ENCODE data around the gene TMEM198.

TMEM198 gene

GRCh38 chr2:219563271-219563928 lies 19.6 kb downstream of the TMEM198 start:
- DNase-seq, result no peak

DNA sequence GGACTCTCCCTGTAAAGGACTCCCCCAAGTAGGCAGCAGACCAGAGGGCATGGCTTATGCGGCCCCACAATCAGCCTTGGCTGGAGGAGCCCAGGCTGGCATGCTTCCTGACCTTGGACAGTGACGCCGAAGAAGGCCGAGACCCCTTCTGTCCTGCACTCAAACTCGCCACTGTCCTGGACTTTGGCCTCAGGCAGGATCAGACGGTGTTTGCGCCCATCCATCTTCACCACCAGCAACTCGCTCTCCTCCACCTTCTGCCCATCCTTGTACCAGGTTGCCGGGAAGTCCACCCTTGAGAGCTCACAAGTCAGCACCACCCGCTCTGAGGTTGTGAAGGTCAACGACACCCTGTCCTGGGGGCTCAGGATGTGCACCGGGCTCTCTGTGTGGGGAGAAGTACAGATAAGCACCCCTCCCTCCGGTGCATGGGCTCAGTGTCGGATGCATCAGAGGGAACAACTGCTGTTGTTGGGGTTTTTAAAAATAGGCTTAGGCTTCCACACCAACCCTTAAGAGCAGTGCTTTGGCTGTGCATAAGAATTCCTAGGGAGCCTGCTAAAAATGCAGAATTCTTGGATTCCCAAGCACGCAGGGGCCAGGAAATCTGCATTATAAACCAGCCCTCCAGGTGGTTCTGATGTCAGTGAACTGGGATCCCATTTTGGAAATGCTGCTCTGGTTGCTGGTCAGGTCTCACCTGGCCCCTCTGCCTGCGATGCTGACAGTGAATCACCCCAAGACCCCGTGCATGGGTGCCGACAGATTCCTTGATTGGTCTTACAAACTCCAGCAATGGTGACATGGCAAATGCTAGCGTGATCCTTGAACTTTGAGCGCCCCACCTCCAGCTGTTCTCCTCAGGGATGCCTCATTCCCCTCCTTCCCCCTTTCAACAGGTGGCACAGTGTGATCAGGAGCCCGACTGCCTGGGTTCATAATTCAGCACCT lies 21.6 kb downstream of the TMEM198 start:
- no peak for DNase-seq

DNA sequence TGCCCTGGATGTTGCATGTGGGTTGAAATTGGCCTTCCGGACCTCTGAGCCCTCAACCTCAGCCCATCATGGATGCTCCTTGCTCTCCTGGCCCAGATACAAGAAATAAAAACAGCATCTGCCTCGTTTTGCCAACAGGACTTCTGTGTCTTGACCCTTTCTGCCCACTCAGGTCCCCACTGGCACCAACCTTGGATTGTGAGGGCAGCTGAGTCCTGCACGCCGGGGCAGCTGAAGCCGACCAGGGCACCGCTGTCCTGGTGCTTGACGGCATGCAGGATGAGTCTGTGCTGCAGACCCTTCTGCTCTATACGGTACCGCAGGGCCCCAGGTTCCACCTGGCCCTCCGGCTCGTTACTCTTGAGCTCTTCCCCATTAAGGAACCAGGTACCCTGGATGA lies 22.8 kb downstream of the TMEM198 start:
- DNase-seq, result no peak

- DNase-seq, result no peak
Measured at GRCh38 chr2:219567131-219567530, 23.3 kb downstream of the TMEM198 start.

GRCh38 chr2:219567791-219568361 lies 24.0 kb downstream of the TMEM198 start:
- no peak for DNase-seq

GRCh38 chr2:219569041-219569440 lies 25.2 kb downstream of the TMEM198 start:
- no peak for DNase-seq

DNA sequence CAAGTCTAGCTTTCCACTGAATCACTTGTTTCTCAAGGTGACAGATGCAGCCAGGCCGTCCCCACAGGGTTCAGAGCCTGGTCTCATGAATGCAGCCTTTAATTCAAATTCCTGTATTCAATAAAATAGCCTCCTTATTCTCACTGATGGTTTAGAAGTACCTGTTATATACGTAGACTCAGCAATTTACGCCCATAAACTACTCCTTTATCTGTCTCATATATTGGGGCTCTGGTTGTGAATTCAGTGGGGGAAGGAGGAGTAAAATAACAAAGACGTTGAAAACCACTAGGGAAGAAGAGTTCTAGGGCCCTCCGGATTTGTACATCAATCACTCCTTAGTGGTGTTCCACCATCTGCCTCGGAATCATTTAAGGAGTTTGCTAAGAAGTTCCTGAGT lies 25.8 kb downstream of the TMEM198 start:
- DNase-seq, result no peak

DNA sequence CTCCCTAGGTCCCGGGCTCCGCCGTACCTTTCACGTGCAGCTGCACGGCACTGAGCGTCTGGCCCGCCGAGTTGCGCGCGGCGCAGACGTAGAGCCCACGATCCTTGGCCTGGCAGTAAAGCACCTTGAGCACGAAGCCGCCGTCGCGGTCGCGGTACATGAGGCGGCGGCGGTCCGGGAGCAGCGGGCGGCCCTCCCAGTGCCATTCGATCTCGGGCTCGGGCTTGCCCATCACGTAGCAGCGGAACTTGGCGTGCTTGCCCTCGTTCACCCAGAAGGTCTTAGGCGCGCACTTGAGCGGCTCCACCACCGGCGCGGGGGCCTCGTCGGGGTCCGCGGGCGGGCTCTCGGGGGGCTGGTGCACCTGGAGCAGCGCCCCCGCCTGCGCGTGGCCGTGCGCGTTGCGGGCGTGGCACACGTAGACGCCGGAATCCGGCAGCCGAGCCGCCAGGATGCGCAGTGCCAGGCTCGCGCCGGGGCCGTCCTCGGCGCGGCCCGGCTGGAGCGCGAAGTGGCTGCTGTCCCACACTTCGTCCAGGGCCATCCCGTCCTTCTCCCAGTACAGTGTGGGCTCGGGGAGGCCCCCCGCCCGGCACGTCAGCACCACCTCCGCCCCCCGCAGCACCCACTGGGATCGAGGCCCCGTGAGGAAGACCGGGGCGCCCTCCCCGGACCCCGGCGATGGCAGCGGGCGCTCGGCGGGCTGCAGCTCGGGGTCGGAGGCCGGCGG lies 26.5 kb downstream of the TMEM198 start:
- no peak for DNase-seq

DNA sequence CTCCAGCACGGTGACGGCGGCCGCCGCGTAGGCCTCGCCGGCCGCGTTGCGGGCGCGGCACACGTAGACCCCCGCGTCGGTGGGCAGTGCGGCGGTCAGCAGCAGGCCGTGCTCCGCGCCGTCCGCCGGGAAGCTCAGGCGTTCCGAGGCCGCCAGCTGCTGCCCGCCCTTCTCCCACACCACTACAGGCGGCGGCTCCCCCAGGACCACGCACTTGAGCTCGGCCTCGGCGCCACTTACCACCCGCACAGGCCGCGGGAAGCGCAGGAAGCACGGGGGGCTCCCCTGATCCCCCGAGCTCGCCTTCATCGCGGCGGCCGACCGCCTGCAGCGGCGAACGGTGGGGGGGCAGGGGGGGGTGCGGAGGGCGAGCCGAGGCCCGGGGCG lies 27.1 kb downstream of the TMEM198 start:
- no peak for DNase-seq

- peak; percentile 83 for DNase-seq
Measured at GRCh38 chr2:219571311-219572236, 27.7 kb downstream of the TMEM198 start, which contains the start of gene OBSL1. Gene OBSL1 (minus strand): TSS chr2:219571539. CDS start chr2:219571232, 307 bp downstream.

GRCh38 chr2:219572237-219573001 lies 28.6 kb downstream of the TMEM198 start, which contains the start of gene INHA:
Gene INHA (plus strand): TSS chr2:219572310. CDS start chr2:219572375, 65 bp downstream.
- DNase-seq, result no peak

DNA sequence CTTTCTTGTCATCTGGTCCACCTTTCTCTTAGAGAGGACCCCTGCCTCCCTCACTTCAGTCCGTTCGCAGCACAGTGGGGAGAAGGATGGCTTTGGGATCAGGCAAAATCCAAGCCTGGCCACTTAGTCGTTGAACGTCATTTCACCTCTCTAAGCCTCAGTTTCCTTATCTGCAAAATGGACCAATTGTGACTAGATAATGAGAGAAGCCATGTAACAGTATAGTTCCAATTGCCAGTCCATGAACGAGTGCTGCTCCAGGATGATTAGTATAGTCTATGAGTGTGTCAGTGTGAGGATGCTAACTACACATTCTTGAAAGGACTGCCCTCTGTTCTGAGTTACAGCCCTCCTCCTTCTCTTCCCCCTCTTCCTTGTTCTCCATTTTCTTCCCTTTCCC lies 29.3 kb downstream of the TMEM198 start:
- no peak for DNase-seq

DNA sequence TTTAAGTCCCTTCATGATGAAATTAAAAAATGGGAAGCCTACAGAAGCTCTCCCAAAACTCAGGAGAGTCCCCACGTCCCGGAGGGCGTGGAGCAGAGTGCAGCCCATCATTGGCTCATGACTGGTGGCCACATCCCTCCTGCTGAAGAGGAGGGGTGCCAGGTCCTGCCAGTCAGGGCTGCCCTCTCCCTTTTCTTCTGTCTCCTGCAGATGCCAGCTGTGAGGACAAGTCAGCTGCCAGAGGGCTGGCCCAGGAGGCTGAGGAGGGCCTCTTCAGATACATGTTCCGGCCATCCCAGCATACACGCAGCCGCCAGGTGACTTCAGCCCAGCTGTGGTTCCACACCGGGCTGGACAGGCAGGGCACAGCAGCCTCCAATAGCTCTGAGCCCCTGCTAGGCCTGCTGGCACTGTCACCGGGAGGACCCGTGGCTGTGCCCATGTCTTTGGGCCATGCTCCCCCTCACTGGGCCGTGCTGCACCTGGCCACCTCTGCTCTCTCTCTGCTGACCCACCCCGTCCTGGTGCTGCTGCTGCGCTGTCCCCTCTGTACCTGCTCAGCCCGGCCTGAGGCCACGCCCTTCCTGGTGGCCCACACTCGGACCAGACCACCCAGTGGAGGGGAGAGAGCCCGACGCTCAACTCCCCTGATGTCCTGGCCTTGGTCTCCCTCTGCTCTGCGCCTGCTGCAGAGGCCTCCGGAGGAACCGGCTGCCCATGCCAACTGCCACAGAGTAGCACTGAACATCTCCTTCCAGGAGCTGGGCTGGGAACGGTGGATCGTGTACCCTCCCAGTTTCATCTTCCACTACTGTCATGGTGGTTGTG lies 30.9 kb downstream of the TMEM198 start:
- DNase-seq, result no peak

GRCh38 chr2:219575566-219576504 lies 32.0 kb downstream of the TMEM198 start:
- DNase-seq, result no peak

DNA sequence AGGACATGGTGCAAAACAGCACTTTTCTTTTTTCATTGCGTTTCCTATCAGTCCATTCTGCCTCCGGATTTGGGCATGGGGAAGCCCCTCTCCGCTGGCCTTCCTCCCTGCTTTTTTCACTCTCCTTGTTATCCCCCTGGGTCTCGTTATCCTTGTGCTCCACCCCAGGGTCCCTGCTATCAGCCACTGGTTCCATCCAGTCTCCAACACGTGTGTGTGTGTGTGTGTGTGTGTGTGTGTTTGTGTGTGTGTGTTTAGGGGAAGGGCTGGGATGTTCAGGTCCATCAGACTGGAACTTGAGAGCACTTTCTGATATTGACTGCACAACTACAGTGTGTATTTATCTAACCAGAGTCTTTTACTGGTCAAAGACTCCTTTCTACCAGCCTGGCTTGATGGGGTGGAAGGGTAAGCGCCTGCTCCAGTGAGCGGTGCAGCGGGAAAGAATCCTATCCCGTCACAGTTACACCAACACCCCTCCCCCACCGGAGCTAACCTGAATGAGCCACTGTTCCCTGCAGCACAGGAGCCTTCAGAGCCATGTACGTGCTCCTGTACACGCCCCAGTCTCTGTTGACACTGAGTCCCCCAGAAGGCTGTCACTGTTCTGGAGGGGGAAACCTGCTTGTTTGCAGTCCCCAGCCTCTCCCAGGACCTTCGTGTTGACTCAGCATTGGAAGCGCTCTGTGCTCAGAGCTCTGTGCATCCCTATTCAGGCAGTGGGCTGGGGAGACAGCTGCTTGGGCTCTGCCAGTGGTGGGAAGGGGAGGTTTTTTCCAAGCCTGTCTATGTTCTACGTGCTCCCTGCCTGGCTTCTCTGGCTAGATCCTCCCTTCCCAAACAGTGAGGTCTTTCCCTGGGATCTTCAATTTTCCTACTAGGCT lies 32.9 kb downstream of the TMEM198 start:
- DNase-seq, result no peak

DNA sequence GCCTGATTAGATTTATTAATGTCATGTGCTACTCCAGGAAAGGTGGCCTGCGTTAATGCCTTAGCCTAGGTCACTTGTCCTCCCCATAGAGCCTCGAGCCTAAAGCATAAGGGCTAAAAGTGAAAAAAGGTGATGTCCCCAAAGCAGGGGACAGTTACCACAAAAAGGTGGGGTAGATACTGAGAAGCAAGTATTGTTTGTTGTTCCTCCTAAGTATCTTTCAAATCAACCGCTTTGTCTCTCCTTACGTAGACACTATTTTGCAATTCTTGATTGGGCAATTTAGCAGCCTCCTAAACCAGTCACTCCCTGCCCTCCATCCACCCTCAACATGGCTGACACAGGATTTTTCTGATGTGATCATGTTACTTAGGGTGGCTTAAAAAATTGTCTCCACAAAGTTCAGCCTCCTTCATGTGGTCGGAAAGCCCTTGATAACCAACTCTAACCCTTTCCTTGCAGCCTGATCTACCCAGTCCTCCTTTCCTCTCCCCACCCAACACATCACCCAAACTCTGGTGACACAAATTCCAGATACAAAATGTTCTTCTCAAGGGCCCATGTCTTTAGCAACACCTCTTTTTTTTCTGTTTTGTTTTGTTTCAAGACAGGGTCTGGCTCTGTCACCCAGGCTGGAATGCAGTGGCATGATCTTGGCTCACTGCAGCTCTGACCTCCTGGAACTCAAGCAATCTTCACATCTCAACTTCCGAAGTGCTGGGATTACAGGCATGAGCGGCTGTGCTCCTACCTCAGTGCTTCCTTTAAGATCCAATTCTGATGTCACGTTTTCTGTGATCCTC lies 35.2 kb downstream of the TMEM198 start:
- DNase-seq, result no peak

DNA sequence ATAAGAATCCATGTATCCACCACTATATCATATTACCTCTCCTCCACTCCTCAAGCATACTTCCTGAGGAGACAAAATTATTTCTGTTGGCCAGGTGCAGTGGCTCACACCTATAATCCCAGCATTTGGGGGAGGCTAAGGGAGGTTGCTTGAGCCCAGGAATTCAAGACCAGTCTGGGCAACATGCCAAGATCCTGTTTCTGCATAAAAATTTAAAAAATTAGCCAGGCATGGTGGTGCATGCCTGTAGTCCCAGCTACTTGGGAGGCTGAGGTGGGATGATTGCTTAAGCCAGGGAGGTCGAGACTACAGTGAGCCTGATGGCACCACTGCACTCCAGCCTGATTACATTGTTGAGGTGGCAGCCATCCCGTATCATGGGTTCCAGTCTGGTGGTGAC lies 37.5 kb downstream of the TMEM198 start:
- DNase-seq, result no peak

Measured in GDM1 (cell line).